ENCODE results near the gene ASCL5.

- TF ChIP-seq CTCF (conservative IDR thresholded peaks at IDR 0.05; ENCODE audit: low read length) (no peak), EZH2phosphoT487 (IDR thresholded peaks at IDR 0.05; ENCODE audit: borderline replicate concordance) (no peak)
These were observed 49.0 kb upstream of the ASCL5 start for GRCh38 chr1:201175820-201176500.

Data from Loucy (cell line).